ENCODE results near the gene NSDHL.

Gene NSDHL

GRCh38 chrX:152845618-152846240 is 14.9 kb downstream of the NSDHL start:
- no peak for DNase-seq

GRCh38 chrX:152847281-152847680 is 16.4 kb downstream of the NSDHL start:
- no peak for DNase-seq

- no peak for DNase-seq
Observed at GRCh38 chrX:152850465-152850864, 19.6 kb downstream of the NSDHL start.

GRCh38 chrX:152853986-152854385 is 23.1 kb downstream of the NSDHL start:
- DNase-seq = no peak

- no peak for DNase-seq
Observed at GRCh38 chrX:152861116-152861515, 30.3 kb downstream of the NSDHL start.

GRCh38 chrX:152861826-152862225 is 31.0 kb downstream of the NSDHL start:
- no peak for DNase-seq

GRCh38 chrX:152865232-152865920 is 34.5 kb downstream of the NSDHL start:
- no peak for DNase-seq

- no peak for DNase-seq
Observed at GRCh38 chrX:152866386-152866785, 35.5 kb downstream of the NSDHL start.

- DNase-seq = no peak
Observed at GRCh38 chrX:152869972-152870371, 39.1 kb downstream of the NSDHL start.

GRCh38 chrX:152871260-152871659 is 40.4 kb downstream of the NSDHL start:
- DNase-seq = no peak

- no peak for DNase-seq
Observed at GRCh38 chrX:152872522-152872921, 41.7 kb downstream of the NSDHL start.

GRCh38 chrX:152873361-152873760 is 42.5 kb downstream of the NSDHL start:
- no peak for DNase-seq

GRCh38 chrX:152876931-152877840 is 46.3 kb downstream of the NSDHL start:
- DNase-seq = no peak

- DNase-seq = no peak
Observed at GRCh38 chrX:152878976-152879755, 48.3 kb downstream of the NSDHL start.

- no peak for DNase-seq
Observed at GRCh38 chrX:152881289-152881688, 50.4 kb downstream of the NSDHL start.

GRCh38 chrX:152884171-152884570 is 53.3 kb downstream of the NSDHL start:
- no peak for DNase-seq

- no peak for DNase-seq
Observed at GRCh38 chrX:152886716-152887115, 55.9 kb downstream of the NSDHL start.

GRCh38 chrX:152892499-152892898 is 61.6 kb downstream of the NSDHL start:
- no peak for DNase-seq

- no peak for DNase-seq
Observed at GRCh38 chrX:152892999-152893891, 62.4 kb downstream of the NSDHL start.

GRCh38 chrX:152893980-152894610 is 63.2 kb downstream of the NSDHL start:
- DNase-seq = no peak

GRCh38 chrX:152895121-152895520 is 64.3 kb downstream of the NSDHL start:
- no peak for DNase-seq
